GM12874 (cell line): ENCODE measurements around the gene ZDHHC24.

Source experiments
- TF ChIP-seq, protein P1 (sequence below): IDR thresholded peaks from 2 replicates; pipeline ENCODE4 v1.5.1; 2011; ENCODE audit warnings: low read depth, mild to moderate bottlenecking, control low read depth, low read length, moderate library complexity; ENCODE audit not compliant: insufficient read depth

Gene ZDHHC24

DNA sequence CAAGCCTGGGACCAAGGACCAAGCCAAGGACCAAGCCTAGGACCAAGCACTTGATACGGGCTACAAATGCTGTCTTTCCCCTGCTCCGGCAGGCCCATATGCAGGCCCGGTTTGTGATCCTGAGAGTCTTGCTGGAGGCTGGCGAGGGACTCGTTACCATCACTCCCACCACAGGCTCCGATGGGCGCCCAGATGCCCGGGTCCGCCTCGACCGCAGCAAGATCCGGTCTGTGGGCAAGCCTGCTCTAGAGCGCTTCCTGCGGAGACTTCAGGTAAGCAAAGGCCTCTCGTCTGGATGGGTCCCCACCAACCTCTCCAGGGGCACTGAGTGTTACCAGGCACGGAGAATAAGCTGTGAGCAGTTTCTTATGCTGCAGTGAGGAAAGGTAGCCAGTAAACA is 48.6 kb downstream of the ZDHHC24 start:
- TF ChIP-seq, protein P1, sequence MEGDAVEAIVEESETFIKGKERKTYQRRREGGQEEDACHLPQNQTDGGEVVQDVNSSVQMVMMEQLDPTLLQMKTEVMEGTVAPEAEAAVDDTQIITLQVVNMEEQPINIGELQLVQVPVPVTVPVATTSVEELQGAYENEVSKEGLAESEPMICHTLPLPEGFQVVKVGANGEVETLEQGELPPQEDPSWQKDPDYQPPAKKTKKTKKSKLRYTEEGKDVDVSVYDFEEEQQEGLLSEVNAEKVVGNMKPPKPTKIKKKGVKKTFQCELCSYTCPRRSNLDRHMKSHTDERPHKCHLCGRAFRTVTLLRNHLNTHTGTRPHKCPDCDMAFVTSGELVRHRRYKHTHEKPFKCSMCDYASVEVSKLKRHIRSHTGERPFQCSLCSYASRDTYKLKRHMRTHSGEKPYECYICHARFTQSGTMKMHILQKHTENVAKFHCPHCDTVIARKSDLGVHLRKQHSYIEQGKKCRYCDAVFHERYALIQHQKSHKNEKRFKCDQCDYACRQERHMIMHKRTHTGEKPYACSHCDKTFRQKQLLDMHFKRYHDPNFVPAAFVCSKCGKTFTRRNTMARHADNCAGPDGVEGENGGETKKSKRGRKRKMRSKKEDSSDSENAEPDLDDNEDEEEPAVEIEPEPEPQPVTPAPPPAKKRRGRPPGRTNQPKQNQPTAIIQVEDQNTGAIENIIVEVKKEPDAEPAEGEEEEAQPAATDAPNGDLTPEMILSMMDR = no peak

DNA sequence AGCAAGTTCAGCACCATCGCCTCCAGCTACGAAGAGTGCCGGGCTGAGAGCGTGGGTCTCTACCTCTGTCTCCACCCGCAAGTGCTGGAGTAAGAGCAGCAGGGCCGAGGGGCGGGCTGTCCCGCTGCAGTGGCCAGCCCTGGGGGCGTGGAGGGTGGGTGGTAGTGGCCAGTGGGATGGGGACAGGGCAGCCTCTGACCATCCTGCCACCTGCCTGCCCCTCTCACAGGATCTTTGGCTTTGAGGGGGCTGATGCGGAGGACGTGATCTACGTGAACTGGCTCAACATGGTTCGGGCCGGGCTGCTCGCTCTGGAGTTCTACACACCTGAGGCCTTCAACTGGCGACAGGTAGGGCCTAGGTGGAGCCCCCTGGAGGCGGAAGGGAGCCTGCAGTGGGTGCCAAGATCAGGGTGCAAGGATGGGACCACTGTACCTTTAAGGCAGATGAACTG is 50.4 kb downstream of the ZDHHC24 start:
- TF ChIP-seq, protein P1 = peak; percentile 35; the same call in 1 of the 2 replicates

DNA sequence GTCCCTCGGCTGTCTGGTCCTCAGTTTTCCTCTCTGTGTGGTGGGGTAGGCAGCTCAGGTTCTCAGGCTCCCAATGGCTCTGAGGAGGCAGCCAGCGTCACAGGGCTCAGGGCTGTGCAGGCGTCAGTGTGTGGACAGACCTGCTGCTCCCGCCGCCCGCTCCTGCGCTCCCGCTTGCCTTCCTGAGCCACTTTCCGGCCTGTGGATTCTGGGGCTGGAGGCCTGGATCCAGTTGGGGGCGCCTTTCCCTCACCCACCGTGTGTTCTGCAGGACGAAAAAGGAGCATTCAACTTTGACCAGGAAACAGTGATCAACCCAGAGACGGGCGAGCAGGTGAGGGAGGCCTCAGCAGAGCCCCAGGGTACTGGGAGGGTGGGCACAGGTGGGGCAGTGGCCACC is 50.9 kb downstream of the ZDHHC24 start:
- TF ChIP-seq, protein P1 = no peak

DNA sequence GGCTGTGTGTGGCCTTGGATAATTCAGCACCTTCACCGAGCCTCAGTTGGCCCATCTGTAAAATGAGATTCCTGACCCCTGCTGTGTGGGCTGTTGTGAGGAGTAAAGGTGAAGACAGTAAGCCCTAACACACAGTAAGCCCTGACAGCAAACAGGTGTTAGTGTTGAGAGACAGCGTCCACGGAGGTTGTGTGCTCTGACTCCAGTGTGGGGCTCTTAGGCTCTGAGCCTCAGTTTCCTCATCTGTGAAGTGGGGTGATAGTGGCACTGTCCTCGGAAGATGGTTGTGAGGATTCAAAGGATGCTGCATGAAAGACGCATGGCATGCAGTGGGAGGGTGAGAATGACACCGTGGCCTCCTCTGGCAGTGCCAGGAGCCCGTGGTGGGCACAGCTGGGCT is 51.4 kb downstream of the ZDHHC24 start:
- TF ChIP-seq, protein P1 = no peak

GRCh38 chr11:66493130-66493529 is 52.7 kb downstream of the ZDHHC24 start:
- TF ChIP-seq, protein P1 = no peak

- TF ChIP-seq, protein P1 = no peak
These were observed 53.5 kb downstream of the ZDHHC24 start for GRCh38 chr11:66492161-66492865.

GRCh38 chr11:66491315-66491935 is 54.4 kb downstream of the ZDHHC24 start:
- TF ChIP-seq, protein P1 = peak; percentile 52; the same call in 1 of the 2 replicates
